HG03432 (cell line): ENCODE results near the gene BLMH.
A peak's percentile ranks its signal among the peaks of the same experiment; 100 is the strongest.

Experiments
- ATAC-seq: cut with Tn5 transposase; IDR thresholded peaks from one replicate; pipeline ENCODE4 v1.9.1; 2021; ENCODE audit warnings: mild to moderate bottlenecking, moderate library complexity; ENCODE audit not compliant: unreplicated experiment

The BLMH gene

DNA sequence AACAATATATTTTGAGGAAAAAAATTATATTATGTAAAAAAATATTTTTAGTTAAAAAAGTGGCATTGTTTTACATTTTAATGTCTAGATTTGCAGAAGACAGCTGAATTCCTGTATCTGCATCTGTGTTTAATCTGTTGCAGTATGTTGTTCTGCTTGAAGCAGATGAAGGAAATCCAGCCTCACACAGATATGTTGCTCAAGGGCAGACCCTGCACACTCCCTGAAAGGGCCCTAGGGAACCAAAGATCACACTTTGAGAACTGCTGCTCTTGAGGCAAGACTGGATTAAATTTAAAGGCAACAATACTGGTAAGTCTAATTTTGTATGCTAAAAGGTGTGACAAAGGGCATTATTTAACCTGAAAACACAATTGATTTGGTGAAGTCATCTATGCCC is 39.8 kb downstream of the BLMH start:
- no peak for ATAC-seq

DNA sequence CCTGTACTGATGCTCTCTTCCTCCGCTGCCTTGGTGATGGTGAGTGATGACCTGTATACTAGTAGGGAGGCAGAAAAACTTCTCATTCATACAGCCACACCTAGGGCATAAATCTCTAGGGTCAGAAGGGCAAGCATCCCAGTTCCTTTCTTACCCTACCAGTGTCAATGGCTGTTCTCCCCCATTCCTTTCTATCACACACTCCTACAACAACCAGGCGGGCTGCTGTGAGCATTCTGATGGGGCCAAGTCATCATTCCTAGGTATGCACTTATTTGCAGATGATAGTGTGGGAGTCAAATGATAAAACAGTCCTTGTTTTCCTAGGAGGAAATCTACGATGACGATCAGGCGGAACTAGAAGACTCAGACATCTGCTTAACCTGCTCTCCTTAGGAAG is 42.3 kb downstream of the BLMH start:
- no peak for ATAC-seq

DNA sequence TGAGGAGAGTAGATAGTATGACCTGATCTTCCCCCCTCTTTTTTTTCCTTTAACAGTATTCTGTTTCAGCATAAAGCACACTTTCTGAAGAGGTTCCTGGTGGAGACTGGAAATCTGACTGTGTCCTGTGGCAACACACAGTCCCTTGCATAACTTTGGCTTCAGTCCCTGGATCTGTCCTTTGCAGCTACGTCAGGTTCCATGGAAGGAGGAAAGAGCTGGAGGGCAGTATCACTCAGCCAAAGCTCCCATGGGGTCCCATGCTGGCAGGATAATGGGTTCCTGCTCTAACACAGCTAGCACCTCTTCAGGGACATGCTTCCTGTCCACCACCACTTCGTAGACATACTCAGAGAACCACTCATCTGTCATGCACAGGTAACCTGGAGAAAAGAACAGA is 43.0 kb downstream of the BLMH start:
- no peak for ATAC-seq

DNA sequence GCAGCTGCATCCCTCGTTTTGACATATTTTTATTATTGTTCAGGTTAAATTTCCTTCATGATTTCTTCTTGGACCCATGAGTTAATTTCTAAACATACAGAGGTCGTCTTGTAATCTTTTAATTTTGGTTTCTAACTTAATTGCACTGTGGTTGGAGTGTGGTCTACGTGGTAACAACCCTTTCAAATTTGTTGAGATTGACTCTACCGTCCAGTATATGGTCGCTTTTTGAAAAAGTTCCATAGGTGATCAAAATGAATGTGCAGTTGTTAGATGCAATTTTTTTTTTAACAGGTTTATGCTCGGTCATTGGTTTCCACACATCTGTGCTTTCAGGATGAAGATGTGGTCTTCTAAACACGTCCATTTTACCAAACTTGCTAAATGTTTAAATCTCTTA is 45.3 kb downstream of the BLMH start:
- no peak for ATAC-seq

DNA sequence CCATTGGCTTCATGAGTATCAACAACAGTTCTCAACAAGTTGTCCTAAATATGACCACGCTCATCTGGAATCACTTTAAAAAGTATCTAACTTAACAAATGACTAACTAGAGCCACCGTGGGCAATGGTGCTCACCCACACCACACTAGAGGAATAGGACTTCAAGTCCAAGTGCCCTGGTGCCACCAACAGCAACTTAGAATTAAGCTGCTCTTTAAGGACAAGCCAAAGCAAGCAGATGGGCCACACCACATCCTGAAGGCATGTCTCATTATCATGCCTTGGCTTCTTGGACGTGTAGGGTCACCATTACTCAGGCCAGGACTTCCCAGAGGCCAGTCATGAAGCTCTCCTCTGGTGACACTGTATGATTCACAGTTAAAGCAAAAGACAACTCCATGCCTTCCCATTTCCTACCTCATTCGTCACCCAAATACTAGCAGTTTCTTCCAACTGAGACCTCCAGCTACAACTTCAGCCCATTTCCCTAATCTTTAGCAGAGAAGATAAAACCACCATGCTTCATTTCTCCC is 46.8 kb downstream of the BLMH start:
- no peak for ATAC-seq

DNA sequence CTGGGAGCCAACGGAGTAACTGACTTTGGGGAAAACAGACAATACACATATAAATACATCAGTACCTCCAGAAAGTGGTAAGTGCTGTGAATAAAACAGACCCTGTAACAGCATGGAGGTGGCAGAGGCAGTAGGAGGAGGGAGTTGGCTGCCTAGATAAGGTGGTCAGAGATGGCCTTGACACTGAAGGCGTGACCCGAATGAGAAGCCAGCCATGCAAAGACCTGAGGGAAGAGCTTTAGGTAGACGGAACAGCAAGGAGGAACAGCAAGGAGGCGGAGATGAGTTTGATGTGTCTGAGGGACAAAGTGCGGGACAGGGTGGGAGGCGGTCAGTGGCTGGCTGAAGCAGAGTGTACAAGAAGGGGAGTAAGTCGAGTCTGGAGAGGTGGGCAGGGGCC is 48.2 kb downstream of the BLMH start:
- no peak for ATAC-seq

DNA sequence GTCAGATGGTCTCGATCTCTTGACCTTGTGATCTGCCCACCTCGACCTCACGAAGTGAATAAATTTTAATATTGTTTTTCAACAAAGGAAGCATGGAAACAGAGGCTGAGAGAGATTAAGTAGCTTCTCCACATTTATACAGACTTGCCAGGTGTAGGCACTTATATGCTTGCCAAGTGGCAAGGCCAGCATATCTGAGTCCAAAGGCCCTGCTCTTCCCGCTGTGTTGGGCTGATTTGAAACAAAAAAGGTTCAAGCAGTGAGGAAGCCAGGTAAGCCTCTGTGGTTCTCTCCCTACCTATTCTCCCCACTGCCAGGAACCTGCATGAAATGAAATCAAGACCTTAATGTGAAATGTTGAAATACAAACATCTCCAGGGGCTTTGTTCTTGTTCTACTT is 48.7 kb downstream of the BLMH start:
- ATAC-seq, result no peak

DNA sequence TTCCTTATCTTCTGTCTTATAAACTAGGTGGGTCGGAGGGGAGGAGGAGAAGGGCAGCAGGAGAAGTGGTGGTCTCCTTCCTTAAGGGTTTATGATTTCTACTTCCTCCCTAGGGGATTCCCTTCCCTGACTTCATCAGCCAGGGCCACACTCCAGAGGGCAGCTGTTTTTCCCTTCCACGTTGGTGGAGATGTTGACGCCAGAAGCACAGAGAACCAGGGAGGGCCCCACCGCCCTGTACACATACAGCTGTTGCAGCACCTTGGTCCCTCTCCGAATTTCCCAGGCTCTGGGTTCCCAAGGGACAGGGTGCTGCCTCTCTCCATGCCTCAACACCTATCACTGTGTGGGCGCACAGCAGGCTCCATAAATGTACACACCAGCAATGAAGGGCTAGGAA is 50.7 kb downstream of the BLMH start:
- no peak for ATAC-seq

DNA sequence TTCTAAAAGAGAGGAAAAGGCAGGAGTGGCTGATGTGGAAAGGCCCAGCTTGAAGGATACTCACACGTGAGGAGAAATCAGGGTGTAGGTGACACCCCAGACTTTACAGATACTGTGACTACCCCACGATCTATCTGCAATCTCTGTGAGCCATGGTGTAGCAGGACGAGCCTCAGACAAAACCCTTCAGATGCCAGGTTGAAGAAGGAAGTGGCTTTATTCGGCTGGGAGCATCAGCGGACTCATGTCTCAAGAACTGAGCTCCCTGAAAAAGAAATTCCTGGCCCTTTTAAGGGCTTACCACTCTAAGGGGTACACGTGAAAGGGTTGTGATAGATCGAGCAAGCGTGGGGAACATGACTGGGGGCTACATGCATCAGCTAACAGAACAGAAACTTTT is 51.6 kb downstream of the BLMH start:
- no peak for ATAC-seq

DNA sequence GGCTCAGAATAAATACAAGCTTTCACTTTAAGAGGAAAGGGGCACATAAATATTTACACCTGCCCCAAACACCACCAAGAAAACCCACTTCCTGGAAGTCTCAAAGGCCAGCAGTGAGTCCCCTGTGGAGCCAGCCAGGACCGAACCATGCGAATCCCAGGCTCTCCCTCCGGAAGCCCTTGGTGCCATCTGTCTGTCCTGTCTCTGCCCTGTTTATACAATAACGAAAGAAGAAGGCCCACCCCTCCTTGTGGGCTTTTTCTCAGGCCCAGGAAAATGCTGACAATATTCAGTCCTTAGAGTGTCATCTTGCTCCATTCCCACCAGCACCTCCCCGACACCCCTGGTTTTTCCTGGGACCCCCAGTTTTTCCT is 52.7 kb downstream of the BLMH start:
- no peak for ATAC-seq

DNA sequence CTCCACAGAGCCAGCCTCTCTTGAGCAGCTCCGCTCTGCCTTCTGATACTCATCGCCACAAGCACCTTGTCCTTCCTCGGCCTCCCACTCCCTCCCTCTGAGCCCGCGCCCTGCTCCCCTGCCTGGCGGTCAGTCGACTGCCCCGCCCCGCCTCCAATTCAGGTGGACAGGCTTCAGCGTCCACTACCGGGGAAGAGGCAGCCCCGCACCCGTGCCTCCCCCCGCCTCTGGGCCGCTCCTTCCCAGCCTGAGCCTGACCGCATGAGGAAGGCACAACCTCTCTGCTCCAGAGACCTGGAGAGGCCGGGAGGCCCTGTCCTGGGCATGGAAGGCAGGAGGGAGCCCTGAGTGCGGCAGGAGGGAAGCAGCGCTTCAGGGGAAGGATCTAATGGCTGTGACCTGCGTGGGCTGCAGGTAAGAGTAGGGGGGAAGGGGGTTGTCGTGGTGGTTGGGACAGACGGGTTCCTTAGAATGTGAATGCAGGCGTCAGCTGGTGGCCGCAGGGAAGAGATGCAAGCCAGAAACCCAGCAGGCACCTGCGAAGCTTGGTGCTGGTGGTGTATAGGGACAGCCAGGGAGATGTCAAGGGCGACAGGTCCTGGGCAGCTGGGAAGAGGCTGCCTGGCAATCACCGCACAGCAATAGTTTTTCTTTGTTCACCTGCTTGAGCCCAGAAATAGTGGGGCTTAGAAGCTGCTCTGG is 53.2 kb downstream of the BLMH start:
- no peak for ATAC-seq

DNA sequence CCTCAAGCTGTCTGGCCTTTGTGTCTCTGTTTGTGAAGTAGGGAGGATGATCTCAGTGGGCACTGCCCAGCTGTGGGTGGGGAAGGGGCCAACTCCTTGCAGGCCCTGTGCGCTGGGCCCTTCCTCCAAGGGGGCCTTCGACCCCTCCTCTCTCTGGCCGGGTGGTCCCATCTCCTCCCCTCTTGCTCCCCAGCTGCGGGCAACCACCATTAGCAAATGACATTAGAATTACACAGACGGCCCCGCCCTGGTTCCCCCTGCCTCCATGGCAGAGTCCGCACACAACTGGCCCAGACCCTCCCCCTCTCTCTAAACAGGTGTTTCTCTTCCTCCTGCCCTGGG is 53.8 kb downstream of the BLMH start:
- ATAC-seq, result no peak

DNA sequence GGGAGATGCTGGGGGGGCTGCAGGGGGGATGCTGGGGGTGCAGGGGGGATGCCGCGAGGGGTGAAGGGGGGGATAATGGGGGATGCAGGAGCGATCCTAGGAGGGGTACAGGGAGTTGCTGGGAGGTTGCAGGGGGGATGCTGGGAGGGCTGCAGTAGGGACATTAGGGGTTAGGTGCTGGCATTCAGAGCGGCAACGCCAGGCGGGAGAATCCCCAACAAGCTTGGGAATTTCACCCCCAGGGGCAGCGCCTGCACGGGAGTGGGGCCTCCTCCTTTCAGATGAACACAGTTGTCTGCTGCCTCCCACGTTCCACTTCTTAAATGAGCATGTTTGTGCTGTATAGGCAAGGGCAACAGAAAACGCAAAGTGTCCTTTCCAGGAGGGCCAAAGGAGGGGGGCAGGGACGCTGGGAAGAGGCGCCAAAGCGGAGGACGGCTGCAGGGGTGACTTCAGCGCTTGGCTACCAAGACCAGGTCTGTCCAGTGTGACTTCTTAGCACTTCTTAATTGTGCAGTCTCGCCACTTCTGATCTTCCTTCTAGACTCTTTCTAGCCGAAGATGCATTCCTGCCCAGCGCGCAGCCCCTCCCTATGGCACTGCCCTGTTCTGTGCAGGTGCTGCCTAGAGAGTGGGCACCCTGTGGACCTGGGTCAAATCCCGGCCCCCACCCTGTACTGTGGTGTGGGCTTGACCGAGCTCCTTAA is 54.3 kb downstream of the BLMH start:
- no peak for ATAC-seq

DNA sequence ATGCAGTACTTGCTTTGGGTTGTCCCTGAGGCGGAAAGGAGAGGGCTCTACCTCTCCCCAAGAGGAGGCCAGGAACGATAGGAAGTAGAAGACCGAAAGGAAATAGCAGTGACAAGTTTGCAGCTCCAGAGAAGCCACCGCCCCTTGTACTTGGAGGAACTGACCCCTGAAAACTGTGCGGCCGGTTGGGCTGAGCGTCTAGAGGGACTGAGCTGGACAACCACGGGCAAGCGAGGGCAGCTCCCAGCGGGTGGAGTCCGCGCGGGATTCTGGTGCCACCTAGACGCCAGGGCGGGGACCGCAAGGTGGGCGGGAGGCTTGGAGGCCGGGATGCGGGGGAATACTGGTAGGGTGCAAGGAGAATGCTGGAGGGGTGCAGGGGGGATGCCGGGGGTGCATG is 55.0 kb downstream of the BLMH start:
- ATAC-seq, result no peak

DNA sequence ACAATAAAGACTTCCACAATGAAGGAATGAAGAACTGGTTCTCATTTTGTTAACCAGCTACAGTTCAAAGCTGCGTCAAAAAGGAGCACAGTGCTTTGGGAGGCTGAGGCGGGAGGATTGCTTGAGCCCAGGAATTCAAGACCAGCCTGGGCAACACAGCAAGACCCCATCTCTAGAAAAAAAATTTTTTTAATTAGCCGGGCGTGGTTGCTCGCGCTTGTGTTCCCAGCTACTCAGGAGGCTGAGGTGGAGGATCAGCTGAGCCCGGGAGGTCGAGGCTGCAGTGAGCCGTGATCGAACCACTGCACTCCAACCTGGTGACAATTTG is 55.5 kb downstream of the BLMH start:
- no peak for ATAC-seq

DNA sequence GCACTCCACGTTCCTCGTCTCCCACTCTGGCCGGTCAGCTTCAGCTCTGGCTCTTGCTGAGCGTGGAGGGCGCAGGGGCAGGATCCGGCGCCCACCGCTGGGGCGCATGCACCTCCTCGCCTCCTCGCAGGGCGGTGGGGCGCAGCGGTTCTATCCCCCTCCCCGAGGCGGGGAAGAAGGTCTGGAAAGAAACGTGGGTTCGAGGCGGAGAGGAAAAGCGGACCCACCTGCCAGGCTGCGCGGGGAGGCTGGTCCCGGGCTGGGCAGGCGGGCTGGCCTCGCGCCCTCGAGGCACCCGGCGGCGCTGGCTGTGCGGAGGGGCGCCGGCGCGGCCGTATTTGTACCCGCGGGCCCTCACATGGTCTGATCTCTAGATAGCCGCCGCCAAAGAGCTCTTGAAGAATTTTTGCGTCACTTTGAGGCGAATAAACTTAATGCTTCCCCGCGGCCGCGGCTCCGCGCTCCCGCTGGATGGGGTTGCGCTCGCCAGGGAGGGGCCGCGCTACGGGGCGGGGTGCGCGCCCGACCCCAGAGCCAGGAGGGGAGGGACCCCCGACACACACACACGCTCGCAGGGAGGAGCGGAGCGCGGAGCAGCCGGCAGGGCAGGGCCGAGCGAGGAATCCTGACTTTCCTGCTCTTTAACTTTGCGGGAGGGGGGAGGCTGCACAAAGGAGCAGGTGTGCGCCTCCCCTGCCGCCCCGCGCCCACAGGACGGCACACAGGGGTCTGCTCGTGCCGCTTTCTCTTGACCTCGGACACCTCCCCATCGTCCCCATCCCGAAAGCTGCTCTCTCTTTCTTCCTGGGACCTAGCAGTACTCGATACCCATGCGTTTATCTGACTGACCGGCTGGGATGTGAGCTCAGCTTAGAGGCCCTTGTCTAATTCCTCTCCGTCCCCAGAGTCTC is 56.1 kb downstream of the BLMH start, which contains the start of gene SLC6A4:
Gene SLC6A4, minus strand, starts transcription at position 312 of the 911 bp plus-strand sequence. CDS start 13,739 bp downstream, outside the sequence.
- peak; percentile 17 for ATAC-seq

DNA sequence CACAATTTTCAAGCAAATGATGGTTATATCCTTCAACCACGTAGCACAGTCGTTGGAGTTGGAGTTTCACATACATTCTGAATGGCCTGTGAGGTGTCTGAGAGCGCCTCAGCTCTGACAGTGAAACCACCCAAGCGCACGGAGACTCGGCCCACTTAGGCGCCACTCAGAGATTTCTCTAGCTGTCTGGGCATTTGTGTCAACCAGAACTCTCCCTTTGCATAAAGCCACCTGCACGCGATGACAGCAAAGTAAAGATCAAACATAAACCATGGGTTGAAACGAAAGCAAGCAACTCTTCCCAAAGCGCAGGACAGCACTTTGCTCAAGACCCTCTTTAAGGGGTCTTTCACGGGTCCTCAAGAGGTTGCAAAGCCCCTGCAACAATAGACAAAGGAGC is 56.8 kb downstream of the BLMH start:
- peak; percentile 58 for ATAC-seq

DNA sequence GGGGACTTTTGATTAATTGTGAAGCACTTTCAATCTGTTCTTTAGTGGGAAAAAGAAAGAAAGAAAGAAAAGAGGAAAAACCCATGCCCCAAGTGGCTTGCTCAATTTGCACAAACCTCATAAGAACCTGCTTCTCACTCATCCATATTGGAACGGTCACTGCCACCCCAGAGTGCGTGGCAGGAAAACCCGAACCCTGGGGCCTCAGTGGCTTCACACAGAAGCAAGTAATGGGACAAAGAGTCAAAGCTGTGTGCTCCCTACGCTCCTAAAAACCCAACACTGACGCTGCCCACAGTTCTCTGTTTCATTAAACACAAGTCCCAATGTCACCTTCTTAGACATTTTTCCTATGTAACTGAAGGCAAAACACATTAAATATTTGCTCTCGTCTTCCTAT is 57.4 kb downstream of the BLMH start:
- ATAC-seq, result no peak

DNA sequence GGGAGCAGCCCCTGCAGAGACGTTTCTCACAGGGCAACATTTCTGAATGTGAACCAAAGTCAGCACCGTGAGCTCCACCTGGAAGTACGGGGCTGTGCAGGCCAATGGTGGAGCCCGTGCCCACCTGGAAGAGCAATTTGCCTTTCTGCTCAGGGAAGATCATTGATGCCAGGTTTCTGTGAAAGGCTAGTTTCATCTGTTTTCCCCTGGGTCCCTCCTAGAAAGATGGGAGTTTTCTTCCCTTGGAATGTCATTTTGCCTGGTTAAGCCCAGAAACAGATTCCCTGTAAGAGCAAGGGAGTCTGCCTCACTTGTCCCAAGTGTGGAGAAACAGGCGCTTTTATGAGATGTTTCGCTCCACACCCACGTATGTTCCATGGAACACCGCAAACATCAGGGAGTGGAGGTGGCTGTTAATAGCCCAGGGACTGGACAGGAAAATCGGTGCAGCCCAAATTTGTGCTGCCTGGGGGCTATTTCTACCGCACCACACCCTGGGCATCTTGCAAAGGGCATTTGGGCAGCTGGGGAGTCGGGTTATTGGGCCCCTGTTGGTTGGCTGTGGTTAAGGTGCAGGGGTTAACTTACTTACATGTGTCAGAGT is 58.8 kb downstream of the BLMH start:
- no peak for ATAC-seq

DNA sequence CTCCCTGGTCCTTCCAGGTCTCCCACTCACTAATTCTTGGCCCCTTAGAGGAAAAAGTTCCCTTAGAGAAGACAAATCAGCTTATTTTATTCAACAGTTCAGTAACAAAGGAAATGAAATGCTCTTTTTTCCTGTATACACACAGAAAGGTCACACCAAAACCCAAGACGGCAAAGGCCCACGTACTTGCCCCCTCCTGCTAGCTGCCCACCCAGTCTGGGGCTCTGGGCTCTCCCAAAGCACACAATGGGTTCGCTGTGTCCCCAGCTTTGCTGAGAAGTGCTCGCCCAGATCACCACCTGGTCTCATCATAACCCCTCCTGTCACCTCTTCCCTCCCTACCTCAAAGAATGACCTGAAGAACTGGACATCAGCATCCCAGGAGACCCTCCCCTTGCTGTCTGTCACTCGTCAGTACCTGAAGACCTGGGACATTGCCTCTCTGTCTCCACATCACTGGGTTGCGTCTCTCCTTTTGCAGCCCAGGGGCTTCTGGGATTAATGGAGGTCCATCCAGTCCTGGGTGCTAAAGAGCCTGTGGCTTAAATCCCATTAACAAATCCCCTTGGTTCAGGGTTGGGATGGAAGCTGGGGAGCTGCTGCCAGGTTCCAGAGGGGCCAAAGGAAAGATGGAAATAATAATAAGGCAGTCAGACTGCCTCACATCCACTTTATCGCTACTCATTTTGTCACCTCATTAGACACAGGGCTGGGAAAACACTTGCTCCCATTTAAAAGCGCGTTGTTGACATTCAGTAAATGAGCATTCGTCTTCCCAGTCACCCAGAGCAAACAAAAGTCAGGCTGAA is 59.5 kb downstream of the BLMH start:
- no peak for ATAC-seq
